ENCODE data around the gene AMMECR1. TPM values are rescaled to one million over a fixed set of nuclear protein-coding genes. Genes with fewer than 3 reads are reported as not detected.

Gene AMMECR1
- total RNA-seq = 10 to 100 TPM in 3 of 4 donors, 1 to 10 TPM in 1; 7.4 to 18.9 (median 12.6) TPM

- 35% methylated on average over 17 of the region's 78 CpGs for WGBS
- H3K9me3 ChIP-seq = no peaks in the 10 kb centered on the region
- peak within 1 kb of the TSS; percentile 76 for H3K4me3 ChIP-seq
- H3K27ac ChIP-seq = peak within 1 kb of the TSS; percentile 92
- no peaks in the 10 kb centered on the region for H3K36me3 ChIP-seq
- TF ChIP-seq EP300 (IDR thresholded peaks at IDR 0.05) (no peak), POLR2AphosphoS5 (IDR thresholded peaks at IDR 0.05) (no peak), POLR2A (IDR thresholded peaks at IDR 0.05) (no peak)
- TF ChIP-seq, protein P1, sequence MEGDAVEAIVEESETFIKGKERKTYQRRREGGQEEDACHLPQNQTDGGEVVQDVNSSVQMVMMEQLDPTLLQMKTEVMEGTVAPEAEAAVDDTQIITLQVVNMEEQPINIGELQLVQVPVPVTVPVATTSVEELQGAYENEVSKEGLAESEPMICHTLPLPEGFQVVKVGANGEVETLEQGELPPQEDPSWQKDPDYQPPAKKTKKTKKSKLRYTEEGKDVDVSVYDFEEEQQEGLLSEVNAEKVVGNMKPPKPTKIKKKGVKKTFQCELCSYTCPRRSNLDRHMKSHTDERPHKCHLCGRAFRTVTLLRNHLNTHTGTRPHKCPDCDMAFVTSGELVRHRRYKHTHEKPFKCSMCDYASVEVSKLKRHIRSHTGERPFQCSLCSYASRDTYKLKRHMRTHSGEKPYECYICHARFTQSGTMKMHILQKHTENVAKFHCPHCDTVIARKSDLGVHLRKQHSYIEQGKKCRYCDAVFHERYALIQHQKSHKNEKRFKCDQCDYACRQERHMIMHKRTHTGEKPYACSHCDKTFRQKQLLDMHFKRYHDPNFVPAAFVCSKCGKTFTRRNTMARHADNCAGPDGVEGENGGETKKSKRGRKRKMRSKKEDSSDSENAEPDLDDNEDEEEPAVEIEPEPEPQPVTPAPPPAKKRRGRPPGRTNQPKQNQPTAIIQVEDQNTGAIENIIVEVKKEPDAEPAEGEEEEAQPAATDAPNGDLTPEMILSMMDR (IDR thresholded peaks at IDR 0.05) = no peak
- H3K27me3 ChIP-seq = no peaks in the 10 kb centered on the region
- peaks cover 8% of the 10 kb centered on the region for H3K4me1 ChIP-seq
- peak; percentile 83 to 84 for DNase-seq (ENCODE audit: low spot score in 2 of 2)
Measured at GRCh38 chrX:110317820-110318663, at the start of gene AMMECR1. TSS of gene AMMECR1 (minus strand) at chrX:110318085. CDS start at chrX:110318071, 14 bp downstream.

DNA sequence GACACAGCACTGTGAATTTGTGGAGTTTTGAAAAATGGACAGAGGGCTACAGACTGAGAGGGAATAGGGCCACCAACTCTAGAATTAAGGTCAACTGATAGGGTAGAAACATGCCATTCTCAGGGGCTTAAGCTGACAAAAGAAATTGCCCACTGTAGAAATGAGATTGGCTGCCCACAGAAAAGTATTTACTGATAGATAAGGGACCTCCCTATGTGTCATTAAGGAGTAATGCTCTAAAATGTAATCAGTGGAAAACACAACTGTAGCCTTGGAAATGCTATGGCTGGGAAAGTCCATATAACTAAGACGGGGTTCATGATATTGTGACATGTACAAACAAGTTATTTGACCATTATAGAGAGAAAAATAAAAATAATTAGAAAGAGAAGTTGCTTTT lies 45.4 kb upstream of the AMMECR1 start:
- TF ChIP-seq POLR2AphosphoS5 (IDR thresholded peaks at IDR 0.05) = no peak
- TF ChIP-seq, protein P1 (IDR thresholded peaks at IDR 0.05) = no peak
- no peak for TF ChIP-seq POLR2A (IDR thresholded peaks at IDR 0.05)
- no peak for TF ChIP-seq EP300 (IDR thresholded peaks at IDR 0.05)
- Histone ChIP-seq H3K36me3 (no peaks in the 10 kb centered on the region), H3K27ac (no peak overlapping the region), H3K4me3 (no peak overlapping the region), H3K4me1 (no peaks in the 10 kb centered on the region), H3K27me3 (no peaks in the 10 kb centered on the region), H3K9me3 (no peaks in the 10 kb centered on the region)
- no peak for DNase-seq (ENCODE audit: low spot score in 2 of 2)
- WGBS = 82% methylated on average over 1 of the region's 1 CpG

GRCh38 chrX:110359273-110359672 lies 41.4 kb upstream of the AMMECR1 start:
- Histone ChIP-seq H3K4me3 (no peak overlapping the region), H3K27ac (no peak overlapping the region), H3K9me3 (no peaks in the 10 kb centered on the region), H3K4me1 (no peaks in the 10 kb centered on the region), H3K27me3 (no peaks in the 10 kb centered on the region), H3K36me3 (no peaks in the 10 kb centered on the region)
- TF ChIP-seq EP300 (IDR thresholded peaks at IDR 0.05) (no peak), POLR2A (IDR thresholded peaks at IDR 0.05) (no peak), POLR2AphosphoS5 (IDR thresholded peaks at IDR 0.05) (no peak)
- TF ChIP-seq, protein P1 (IDR thresholded peaks at IDR 0.05) = no peak
- DNase-seq (ENCODE audit: low spot score in 2 of 2) = no peak
- WGBS = 22% methylated on average over 1 of the region's 1 CpG

DNA sequence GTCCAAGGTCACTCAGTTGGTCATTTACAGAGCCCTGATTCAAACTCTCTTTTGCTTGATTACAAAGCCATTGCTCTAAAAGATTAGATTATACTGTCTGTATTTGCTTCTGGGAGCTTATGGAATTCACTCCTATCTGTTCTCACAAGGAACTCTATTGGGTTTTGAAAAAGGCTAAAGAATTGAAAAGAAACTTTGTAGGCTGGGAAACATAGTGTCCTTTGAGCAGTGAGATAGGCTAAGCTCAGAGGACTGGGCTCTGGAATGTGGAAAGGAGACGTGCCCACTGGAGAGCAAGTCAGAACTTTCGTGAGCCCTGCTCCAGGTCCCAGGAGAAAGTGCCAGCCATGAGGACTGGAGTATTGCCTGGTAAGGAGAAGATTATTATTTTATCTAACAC lies 40.7 kb upstream of the AMMECR1 start, which contains the start of gene RTL9:
RTL9 (plus strand) TSS at position 301 of the 400 bp plus-strand sequence. CDS start 91,770 bp downstream, outside the sequence.
- no peak for TF ChIP-seq POLR2AphosphoS5 (IDR thresholded peaks at IDR 0.05)
- TF ChIP-seq, protein P1 (IDR thresholded peaks at IDR 0.05) = no peak
- TF ChIP-seq EP300 (IDR thresholded peaks at IDR 0.05) = no peak
- no peak for TF ChIP-seq POLR2A (IDR thresholded peaks at IDR 0.05)
- no peaks in the 10 kb centered on the region for H3K4me1 ChIP-seq
- 71% methylated on average over 2 of the region's 2 CpGs for WGBS
- no peaks in the 10 kb centered on the region for H3K27me3 ChIP-seq
- no peak within 1 kb of the TSS for H3K4me3 ChIP-seq
- H3K9me3 ChIP-seq = no peaks in the 10 kb centered on the region
- DNase-seq (ENCODE audit: low spot score in 2 of 2) = no peak
- no peaks in the 10 kb centered on the region for H3K36me3 ChIP-seq
- no peak within 1 kb of the TSS for H3K27ac ChIP-seq

DNA sequence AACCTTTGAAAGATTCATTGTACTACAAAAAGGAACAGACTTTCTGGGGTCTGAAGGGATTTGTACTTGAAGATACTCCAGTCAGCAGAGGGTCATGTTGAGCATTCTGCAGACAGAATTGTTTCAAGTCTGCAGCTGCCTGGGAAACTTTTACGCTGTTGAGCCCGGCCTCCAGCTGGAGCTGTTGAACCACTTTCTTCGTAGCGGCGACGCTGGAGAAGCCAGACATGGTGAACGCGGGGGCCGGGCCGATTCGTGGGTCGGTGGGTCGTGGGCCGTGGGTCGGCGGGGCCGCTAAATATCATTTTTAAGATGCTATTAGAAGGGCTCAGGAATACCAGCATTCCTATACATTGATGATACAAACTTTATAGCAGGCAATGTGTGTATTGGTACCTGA lies 28.8 kb upstream of the AMMECR1 start:
- 64% methylated on average over 17 of the region's 17 CpGs for WGBS
- peak in 1 of 2 donors; percentile 61 for DNase-seq (ENCODE audit: low spot score in 2 of 2)
- Histone ChIP-seq H3K27me3 (no peaks in the 10 kb centered on the region), H3K36me3 (no peaks in the 10 kb centered on the region), H3K27ac (no peak overlapping the region), H3K4me3 (no peak overlapping the region), H3K4me1 (no peaks in the 10 kb centered on the region), H3K9me3 (no peaks in the 10 kb centered on the region)
- TF ChIP-seq POLR2A (IDR thresholded peaks at IDR 0.05) = no peak
